D721Med (cell line): ENCODE measurements around the gene SUSD5.

ENCODE experiments used
- DNase-seq: peaks from one replicate; pipeline ENCODE4 v3.0.0; 2011; ENCODE audit warnings: low spot score; ENCODE audit not compliant: insufficient read length
- FAIRE-seq: peaks from 2 replicates; lab custom pipeline; 2011; peaks lifted over from hg19 to GRCh38; lab: Jason Lieb, UNC
- TF ChIP-seq, protein P1 (sequence below): IDR thresholded peaks from 2 replicates; pipeline ENCODE4 v1.5.1; 2012; ENCODE audit warnings: mild to moderate bottlenecking, control low read depth; ENCODE audit not compliant: insufficient read depth; ENCODE audit errors: missing control alignments

The SUSD5 gene

DNA sequence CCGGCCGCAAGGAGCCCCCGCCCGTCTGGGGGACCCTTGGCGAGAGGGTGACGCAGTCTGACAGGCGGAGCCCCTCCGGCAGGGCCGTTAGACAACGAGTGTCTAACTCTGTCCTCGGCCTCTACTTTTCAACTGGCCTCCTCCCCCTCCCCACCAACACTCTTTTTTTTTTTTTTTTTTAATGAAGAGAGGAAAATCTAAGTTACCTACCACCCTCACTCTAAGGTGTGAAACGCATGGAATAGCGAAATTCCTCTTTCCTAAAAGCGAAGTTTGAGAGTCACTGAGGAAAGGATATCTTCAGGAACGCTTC, 521 bp upstream of the SUSD5 start:
- TF ChIP-seq, protein P1, sequence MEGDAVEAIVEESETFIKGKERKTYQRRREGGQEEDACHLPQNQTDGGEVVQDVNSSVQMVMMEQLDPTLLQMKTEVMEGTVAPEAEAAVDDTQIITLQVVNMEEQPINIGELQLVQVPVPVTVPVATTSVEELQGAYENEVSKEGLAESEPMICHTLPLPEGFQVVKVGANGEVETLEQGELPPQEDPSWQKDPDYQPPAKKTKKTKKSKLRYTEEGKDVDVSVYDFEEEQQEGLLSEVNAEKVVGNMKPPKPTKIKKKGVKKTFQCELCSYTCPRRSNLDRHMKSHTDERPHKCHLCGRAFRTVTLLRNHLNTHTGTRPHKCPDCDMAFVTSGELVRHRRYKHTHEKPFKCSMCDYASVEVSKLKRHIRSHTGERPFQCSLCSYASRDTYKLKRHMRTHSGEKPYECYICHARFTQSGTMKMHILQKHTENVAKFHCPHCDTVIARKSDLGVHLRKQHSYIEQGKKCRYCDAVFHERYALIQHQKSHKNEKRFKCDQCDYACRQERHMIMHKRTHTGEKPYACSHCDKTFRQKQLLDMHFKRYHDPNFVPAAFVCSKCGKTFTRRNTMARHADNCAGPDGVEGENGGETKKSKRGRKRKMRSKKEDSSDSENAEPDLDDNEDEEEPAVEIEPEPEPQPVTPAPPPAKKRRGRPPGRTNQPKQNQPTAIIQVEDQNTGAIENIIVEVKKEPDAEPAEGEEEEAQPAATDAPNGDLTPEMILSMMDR = no peak
- DNase-seq (no peak), FAIRE-seq (no peak)

DNA sequence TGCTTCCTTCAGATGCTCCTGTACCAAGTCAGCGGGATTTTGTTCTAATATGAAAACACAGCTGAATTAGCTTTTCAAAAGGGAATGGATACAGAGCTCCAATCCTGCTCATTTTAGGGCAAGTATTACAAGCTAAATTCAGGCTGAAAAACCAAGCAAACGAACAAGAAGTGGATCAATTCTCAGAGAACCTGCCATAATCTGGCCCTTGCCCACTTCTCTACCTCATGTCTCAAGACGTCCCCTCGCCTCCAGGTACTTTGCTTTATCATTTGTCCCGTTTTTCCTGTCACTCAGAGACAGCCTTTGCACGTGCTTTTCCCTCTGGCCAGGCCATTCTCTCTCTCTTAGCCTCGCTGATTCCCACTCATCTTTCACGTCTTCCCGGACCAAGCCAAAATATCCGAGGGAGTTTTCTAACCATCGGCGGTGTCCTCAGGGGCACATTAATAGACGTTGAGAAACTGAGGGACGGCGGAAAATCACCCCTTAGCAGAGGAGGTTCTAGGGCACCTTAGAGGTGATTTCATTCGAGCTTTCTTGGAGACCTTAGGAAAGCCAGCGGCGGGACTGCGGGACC, 654 bp downstream of the SUSD5 start:
- TF ChIP-seq, protein P1 = no peak
- DNase-seq (no peak), FAIRE-seq (no peak)

DNA sequence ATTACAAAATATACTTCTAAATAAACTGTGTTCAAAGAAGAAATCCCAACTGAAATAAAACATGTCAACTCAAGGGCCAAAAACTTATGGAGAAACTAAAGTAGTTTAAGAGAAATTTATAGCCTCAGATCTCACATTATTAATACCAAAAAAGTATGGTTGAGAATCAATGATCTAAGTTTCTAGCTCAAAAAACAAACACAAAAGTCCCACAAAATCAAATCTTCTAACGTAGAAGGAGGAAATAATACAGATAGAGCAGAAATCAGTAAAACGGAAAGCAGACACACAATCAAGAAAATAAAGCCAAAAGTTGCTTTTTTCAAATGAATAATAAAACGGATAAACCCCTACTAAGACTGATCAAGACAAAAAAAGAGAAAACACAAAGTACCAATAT, 2.9 kb downstream of the SUSD5 start:
- TF ChIP-seq, protein P1 = no peak
- no peak for FAIRE-seq
- no peak for DNase-seq

DNA sequence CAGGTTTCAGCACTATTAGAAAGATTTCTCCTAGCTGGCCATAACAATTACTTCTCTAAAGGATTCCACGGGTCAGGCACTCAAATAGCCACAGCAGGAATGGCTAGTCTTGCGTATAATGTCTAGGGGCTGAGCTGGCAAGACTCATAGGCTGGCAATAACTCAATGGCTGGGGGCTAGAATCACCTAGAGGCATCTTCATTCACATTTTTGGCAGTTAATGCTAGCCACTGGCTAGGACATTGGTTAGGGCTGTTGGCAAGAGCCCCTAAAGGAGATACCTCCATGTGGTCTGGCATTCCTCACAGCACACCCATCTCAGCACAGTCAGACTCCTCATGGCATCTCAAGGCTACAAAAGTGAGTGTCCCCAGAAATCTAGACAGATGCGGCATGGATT, 6.2 kb downstream of the SUSD5 start:
- no peak for FAIRE-seq
- DNase-seq = no peak
- TF ChIP-seq, protein P1 = no peak

DNA sequence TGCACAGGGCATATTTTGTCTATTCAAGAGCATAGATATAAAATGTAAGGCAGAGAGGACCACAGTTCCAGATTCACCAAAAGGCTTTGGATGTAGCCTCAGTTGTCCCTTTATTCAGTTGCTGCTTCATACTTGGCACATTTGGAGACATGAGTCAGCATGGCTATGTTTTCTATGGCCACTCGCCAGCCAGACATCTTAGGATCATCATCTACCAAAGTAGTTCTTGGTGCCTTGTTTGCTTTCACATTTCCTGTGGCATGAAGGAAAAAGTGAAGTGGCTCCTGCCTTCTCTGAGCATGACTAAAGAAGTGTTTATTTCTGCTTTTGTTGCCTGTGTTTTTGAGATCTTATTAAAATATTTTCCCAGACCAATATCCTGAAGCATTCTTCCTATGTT, 7.2 kb downstream of the SUSD5 start:
- DNase-seq (no peak), FAIRE-seq (no peak)
- TF ChIP-seq, protein P1 = no peak

DNA sequence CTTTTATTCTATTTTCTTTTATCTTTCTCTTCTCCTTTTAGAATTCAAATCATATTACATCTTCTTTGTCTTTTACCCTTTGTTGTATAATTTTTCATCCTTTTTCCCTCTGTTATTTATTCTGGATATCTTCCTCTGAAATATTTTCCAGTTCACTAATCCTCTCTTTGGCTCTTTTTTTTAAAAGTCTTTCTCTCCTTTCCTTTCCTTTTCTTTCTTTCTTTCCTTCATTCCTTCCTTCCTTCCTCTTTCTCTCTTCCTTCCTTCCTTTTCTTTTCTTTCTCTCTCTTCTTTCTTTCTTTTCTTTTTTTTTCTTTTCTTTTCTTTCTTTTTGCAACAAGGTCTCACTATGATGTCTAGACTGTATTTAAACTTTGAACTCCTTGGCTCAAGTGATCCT, 9.3 kb downstream of the SUSD5 start:
- no peak for FAIRE-seq
- no peak for DNase-seq
- TF ChIP-seq, protein P1 = no peak

DNA sequence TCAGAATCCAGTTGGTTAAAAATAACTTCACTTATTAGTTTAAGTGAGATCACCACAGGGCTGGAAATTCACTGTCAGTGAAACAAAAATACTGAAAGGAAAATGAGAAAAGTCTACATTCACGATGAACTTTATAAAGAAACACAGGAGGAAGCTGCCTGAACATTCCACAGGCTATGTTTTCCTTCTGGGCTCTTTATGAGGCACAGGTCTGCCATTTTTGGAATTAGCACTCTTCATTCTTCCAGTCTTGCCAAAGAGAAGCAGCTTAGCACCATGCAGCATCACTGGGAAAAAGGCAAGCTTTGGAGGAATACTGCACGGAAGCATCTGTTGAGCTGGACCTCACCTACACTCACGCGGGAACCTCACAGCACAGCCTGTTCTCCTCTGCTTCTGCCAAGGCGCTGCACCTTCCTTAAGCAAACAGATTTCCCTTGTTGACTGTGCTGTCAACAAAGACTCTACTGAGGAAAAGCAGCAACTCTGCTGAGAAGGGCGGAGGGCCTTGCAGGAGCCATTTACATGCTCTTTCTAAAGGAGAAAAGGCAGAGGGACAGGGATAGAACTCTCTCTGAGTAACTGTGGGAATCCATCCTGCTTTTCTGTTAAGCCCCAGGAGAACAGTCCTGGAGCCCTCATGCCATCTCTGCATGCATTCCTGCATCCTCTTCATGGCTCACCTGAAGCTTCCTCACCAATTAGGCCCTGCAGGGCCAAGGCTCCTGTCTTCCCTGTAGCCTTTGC, 15.7 kb downstream of the SUSD5 start:
- DNase-seq (no peak), FAIRE-seq (no peak)
- TF ChIP-seq, protein P1 = no peak
